Measurements from ENCODE around the gene NLRC5.

NLRC5 gene

GRCh38 chr16:56998861-56999260 lies 9.5 kb downstream of the NLRC5 start:
- Histone ChIP-seq H4K20me1 (ENCODE audit: insufficient read depth, low read length) (no peaks in the 10 kb centered on the region), H2AFZ (ENCODE audit: low read length) (no peak overlapping the region), H3K27me3 (replicated peaks; ENCODE audit: insufficient read depth, low read length) (no peaks in the 10 kb centered on the region), H3K9ac (ENCODE audit: low read length) (no peak overlapping the region), H3K9me3 (replicated peaks; ENCODE audit: insufficient read depth, low read length) (no peaks in the 10 kb centered on the region), H3K4me2 (ENCODE audit: low read depth, low read length) (no peak overlapping the region), H3F3A (ENCODE audit: insufficient read depth, low read length) (no peaks in the 10 kb centered on the region), H3K79me2 (ENCODE audit: low read length) (no peaks in the 10 kb centered on the region), H3K9me2 (replicated peaks; ENCODE audit: insufficient read depth, low read length) (no peaks in the 10 kb centered on the region), H3K4me3 (ENCODE audit: low read length) (no peak overlapping the region), H3K4me1 (ENCODE audit: low read length) (no peaks in the 10 kb centered on the region), H3K36me3 (replicated peaks; ENCODE audit: insufficient read depth, low read length) (no peaks in the 10 kb centered on the region), H3K27ac (ENCODE audit: low read length) (no peak overlapping the region)
- DNase-seq: no peak
- TF ChIP-seq EZH2 (optimal IDR thresholded peaks at IDR 0.05; ENCODE audit: low read depth, low read length): no peak

DNA sequence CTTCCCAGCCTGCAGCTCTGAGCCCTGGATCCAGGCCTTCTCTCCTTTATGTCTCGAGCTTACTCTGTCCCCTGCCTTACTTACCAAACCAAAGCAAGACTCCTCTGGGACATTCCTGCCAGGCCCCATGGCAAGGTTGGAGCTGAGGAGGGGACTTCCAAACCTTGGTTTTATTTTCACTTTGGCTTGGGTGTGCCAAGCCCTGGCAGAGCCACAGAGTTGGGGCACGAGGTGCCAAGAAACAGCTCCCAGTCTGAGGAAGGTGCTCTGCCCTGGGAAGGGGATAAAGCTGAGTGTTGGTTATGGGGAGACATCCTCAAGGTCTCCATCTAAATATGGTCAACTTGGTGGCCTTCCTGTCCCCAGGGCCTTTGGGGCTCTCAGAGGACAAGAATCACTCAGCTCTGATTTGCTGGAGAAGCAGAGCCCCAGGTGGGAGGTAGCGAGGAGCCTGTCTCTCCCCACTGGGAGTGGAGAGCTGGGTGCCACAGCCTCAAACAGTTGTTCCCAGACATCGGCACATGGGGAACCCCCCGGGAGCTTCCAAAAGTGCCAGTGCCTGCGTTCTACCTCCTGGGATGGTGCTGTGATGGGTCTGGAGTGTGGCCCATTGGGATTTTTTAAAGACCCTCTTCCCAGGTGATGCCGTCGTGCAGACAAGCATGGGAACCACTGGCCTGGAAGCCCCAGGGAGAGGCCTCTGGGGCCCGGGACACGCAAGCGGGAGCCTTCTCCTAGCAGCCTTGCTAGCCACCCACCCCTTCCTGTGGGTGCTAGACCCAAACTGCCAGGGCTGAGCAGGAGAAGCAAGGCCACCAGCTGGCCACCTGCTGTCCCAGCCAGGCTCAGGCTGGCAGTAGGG lies 10.3 kb downstream of the NLRC5 start:
- no peak for DNase-seq
- Histone ChIP-seq H3K4me2 (ENCODE audit: low read depth, low read length) (peak overlapping the region; percentile 35; the same call in 1 of the 2 replicates), H3K9ac (ENCODE audit: low read length) (no peak overlapping the region), H3K9me2 (replicated peaks; ENCODE audit: insufficient read depth, low read length) (no peaks in the 10 kb centered on the region), H3K27me3 (replicated peaks; ENCODE audit: insufficient read depth, low read length) (no peaks in the 10 kb centered on the region), H3K79me2 (ENCODE audit: low read length) (no peaks in the 10 kb centered on the region), H4K20me1 (ENCODE audit: insufficient read depth, low read length) (no peaks in the 10 kb centered on the region), H3K27ac (ENCODE audit: low read length) (no peak overlapping the region), H3K4me1 (ENCODE audit: low read length) (no peaks in the 10 kb centered on the region), H3K4me3 (ENCODE audit: low read length) (no peak overlapping the region), H3K9me3 (replicated peaks; ENCODE audit: insufficient read depth, low read length) (no peaks in the 10 kb centered on the region), H2AFZ (ENCODE audit: low read length) (no peak overlapping the region), H3K36me3 (replicated peaks; ENCODE audit: insufficient read depth, low read length) (no peaks in the 10 kb centered on the region), H3F3A (ENCODE audit: insufficient read depth, low read length) (no peaks in the 10 kb centered on the region)
- TF ChIP-seq, protein P1, sequence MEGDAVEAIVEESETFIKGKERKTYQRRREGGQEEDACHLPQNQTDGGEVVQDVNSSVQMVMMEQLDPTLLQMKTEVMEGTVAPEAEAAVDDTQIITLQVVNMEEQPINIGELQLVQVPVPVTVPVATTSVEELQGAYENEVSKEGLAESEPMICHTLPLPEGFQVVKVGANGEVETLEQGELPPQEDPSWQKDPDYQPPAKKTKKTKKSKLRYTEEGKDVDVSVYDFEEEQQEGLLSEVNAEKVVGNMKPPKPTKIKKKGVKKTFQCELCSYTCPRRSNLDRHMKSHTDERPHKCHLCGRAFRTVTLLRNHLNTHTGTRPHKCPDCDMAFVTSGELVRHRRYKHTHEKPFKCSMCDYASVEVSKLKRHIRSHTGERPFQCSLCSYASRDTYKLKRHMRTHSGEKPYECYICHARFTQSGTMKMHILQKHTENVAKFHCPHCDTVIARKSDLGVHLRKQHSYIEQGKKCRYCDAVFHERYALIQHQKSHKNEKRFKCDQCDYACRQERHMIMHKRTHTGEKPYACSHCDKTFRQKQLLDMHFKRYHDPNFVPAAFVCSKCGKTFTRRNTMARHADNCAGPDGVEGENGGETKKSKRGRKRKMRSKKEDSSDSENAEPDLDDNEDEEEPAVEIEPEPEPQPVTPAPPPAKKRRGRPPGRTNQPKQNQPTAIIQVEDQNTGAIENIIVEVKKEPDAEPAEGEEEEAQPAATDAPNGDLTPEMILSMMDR (IDR thresholded peaks at IDR 0.05; ENCODE audit: low read length): no peak
- TF ChIP-seq EZH2 (optimal IDR thresholded peaks at IDR 0.05; ENCODE audit: low read depth, low read length) (no peak), EZH2phosphoT487 (IDR thresholded peaks at IDR 0.05; ENCODE audit: low read length) (no peak)

- Histone ChIP-seq H3F3A (ENCODE audit: insufficient read depth, low read length) (no peaks in the 10 kb centered on the region), H3K27me3 (replicated peaks; ENCODE audit: insufficient read depth, low read length) (no peaks in the 10 kb centered on the region), H4K20me1 (ENCODE audit: insufficient read depth, low read length) (no peaks in the 10 kb centered on the region), H3K9me3 (replicated peaks; ENCODE audit: insufficient read depth, low read length) (no peaks in the 10 kb centered on the region), H3K4me1 (ENCODE audit: low read length) (no peaks in the 10 kb centered on the region), H3K4me2 (ENCODE audit: low read depth, low read length) (no peak overlapping the region), H3K27ac (ENCODE audit: low read length) (no peak overlapping the region), H3K36me3 (replicated peaks; ENCODE audit: insufficient read depth, low read length) (no peaks in the 10 kb centered on the region), H3K9me2 (replicated peaks; ENCODE audit: insufficient read depth, low read length) (no peaks in the 10 kb centered on the region), H3K79me2 (ENCODE audit: low read length) (no peaks in the 10 kb centered on the region), H3K4me3 (ENCODE audit: low read length) (no peak overlapping the region), H3K9ac (ENCODE audit: low read length) (no peak overlapping the region), H2AFZ (ENCODE audit: low read length) (no peak overlapping the region)
- TF ChIP-seq EZH2phosphoT487 (IDR thresholded peaks at IDR 0.05; ENCODE audit: low read length) (no peak), EZH2 (optimal IDR thresholded peaks at IDR 0.05; ENCODE audit: low read depth, low read length) (no peak)
- TF ChIP-seq, protein P1 (IDR thresholded peaks at IDR 0.05; ENCODE audit: low read length): no peak
- DNase-seq: no peak
Measured at GRCh38 chr16:57000271-57001025, 11.1 kb downstream of the NLRC5 start.
